ENCODE data around the gene NEU1.

The NEU1 gene

GRCh38 chr6:31877651-31878161, 15.1 kb upstream of the NEU1 start:
- no peak for DNase-seq (ENCODE audit: low read depth in 2 of 2)
- TF ChIP-seq CTCF (IDR thresholded peaks at IDR 0.05; ENCODE audit: low read depth, low read length): no peak
- no peak overlapping the region for H3K4me3 ChIP-seq (replicated peaks in 1 of 2; ENCODE audit: low read depth in 2 of 2, low read length in 2 of 2)

DNA sequence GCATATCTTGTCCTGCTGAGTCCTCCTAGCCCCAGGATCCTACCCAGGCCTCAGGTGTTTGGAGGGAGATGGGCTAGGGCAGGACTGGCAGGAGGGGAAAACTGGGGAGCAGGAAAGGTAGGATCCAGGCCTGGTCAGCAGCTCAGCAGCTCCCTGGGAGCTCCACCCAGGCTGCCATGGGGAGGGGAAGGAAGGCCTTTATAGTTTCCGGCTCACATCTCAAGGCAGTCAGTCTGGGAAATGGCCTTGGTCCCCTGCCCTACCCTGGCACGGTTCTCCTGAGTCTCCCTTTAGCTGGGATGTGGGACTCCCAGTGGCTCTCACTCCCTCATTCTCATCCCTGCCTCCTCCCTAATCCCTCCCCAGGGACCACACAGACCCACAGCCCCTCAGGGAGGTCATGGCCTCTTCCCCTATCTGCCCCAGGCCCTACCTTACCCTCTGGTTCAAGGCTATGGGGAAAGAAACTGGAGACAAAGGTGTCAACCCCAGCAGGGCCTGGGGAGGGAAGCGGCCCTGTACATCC, 14.6 kb upstream of the NEU1 start:
- no peak for DNase-seq (ENCODE audit: low read depth in 2 of 2)
- TF ChIP-seq CTCF (IDR thresholded peaks at IDR 0.05; ENCODE audit: low read depth, low read length): no peak
- H3K4me3 ChIP-seq (replicated peaks in 1 of 2; ENCODE audit: low read depth in 2 of 2, low read length in 2 of 2): no peak overlapping the region

- DNase-seq (ENCODE audit: low read depth in 2 of 2): no peak
- TF ChIP-seq CTCF (IDR thresholded peaks at IDR 0.05; ENCODE audit: low read depth, low read length): no peak
- H3K4me3 ChIP-seq (replicated peaks in 1 of 2; ENCODE audit: low read depth in 2 of 2, low read length in 2 of 2): no peak overlapping the region
Measured at GRCh38 chr6:31876357-31876756, 13.7 kb upstream of the NEU1 start.

GRCh38 chr6:31875877-31876276, 13.3 kb upstream of the NEU1 start:
- DNase-seq (ENCODE audit: low read depth in 2 of 2): no peak
- TF ChIP-seq CTCF (IDR thresholded peaks at IDR 0.05; ENCODE audit: low read depth, low read length): no peak
- no peak overlapping the region for H3K4me3 ChIP-seq (replicated peaks in 1 of 2; ENCODE audit: low read depth in 2 of 2, low read length in 2 of 2)

DNA sequence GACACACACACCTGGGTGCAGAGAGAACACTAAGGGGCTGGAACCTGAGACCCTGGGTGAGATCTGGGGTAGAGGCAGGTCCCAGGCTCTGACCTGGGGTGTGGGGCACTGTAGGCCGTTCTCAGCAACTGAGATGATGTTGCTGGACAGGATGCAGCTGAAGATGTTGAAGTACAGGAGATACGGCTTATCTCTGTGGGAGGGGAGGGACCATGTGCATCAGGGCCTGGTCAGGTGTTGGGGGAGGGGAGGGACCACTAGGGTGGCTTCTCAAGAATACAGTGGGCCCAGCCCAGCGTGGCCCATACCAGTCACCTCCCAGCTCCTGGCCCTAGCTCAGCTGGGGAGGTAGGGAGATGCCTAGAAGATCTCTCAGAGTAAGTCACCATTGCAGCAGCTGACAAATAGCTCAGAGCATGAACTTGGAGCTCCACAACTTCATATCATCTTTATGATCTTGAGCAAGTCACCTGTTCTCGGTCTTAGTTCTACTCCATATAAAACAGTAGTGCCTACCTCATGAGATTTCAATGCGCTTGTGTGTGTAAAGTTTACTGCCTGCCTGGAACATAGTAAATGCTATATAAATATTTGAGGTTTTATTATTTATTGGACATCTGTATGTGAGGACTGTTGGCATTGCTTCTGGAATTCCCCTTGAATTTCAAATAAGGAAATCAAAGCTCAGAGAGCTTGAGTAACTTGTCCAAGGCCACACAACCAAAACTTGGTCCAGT, 12.4 kb upstream of the NEU1 start:
- no peak for DNase-seq (ENCODE audit: low read depth in 2 of 2)
- no peak overlapping the region for H3K4me3 ChIP-seq (replicated peaks in 1 of 2; ENCODE audit: low read depth in 2 of 2, low read length in 2 of 2)
- TF ChIP-seq CTCF (IDR thresholded peaks at IDR 0.05; ENCODE audit: low read depth, low read length): no peak

DNA sequence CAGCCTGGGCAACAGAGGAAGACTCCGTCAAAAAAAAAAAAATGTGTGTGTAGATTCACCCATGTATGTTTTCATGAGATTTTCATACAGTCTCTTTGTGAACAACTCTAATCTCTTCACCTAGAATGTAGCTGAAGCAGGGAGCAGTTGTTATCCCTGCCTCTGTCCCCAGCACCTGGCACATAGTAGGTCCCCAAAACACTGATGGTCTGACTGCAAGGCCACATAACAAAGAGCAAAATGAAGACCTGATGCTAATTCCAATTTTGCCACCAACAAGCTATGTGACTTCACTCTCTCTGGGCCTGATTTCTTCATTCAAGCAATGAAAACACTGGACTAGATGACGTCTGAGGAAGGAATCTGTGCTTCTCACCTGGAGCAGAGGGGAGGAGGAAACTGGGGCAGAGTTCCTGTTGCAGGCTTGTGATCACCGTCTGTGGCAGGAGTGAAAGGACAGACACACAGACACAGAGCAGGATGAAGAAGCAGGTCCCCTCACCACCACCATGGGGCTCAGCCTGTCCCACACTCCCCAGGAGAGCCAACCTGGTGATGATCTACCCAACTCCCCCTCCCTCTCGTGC, 11.6 kb upstream of the NEU1 start:
- no peak for DNase-seq (ENCODE audit: low read depth in 2 of 2)
- TF ChIP-seq CTCF (IDR thresholded peaks at IDR 0.05; ENCODE audit: low read depth, low read length): no peak
- no peak overlapping the region for H3K4me3 ChIP-seq (replicated peaks in 1 of 2; ENCODE audit: low read depth in 2 of 2, low read length in 2 of 2)
